ENCODE measurements around the gene ZNF554.
A peak's percentile ranks its signal among the peaks of the same experiment; 100 is the strongest.

ZNF554 gene

GRCh38 chr19:2819540-2820111, at the start of gene ZNF554:
TSS of gene ZNF554 (plus strand) at chr19:2819868. CDS start at chr19:2820072, 204 bp downstream.
- peak; percentile 96 for DNase-seq

GRCh38 chr19:2770055-2771013, 49.3 kb upstream of the ZNF554 start:
- DNase-seq, result no peak

GRCh38 chr19:2771786-2772674, 47.6 kb upstream of the ZNF554 start:
- no peak for DNase-seq

GRCh38 chr19:2774083-2774679, 45.5 kb upstream of the ZNF554 start:
- DNase-seq, result no peak

- DNase-seq, result peak; percentile 19
These were observed 44.6 kb upstream of the ZNF554 start for GRCh38 chr19:2774953-2775555.

- DNase-seq, result peak; percentile 70
These were observed 43.9 kb upstream of the ZNF554 start for GRCh38 chr19:2775556-2776430.

- no peak for DNase-seq
These were observed 41.5 kb upstream of the ZNF554 start for GRCh38 chr19:2777952-2778683.

- DNase-seq, result no peak
These were observed 40.4 kb upstream of the ZNF554 start for GRCh38 chr19:2779121-2779740.

GRCh38 chr19:2780284-2780683, 39.4 kb upstream of the ZNF554 start:
- no peak for DNase-seq

GRCh38 chr19:2782329-2782935, 37.2 kb upstream of the ZNF554 start:
- DNase-seq, result no peak

- peak; percentile 98 for DNase-seq
These were observed 36.5 kb upstream of the ZNF554 start, which contains the start of gene SGTA for GRCh38 chr19:2782936-2783780. TSS of gene SGTA (minus strand) at chr19:2783273. CDS start at chr19:2769068, 14,205 bp downstream.

- DNase-seq, result no peak
These were observed 35.9 kb upstream of the ZNF554 start for GRCh38 chr19:2783781-2784145.

GRCh38 chr19:2785244-2785997, 34.2 kb upstream of the ZNF554 start, which contains the start of gene THOP1:
TSS of gene THOP1 (plus strand) at chr19:2785503. CDS start at chr19:2785663, 160 bp downstream.
- DNase-seq, result peak; percentile 99

- no peak for DNase-seq
These were observed 32.6 kb upstream of the ZNF554 start for GRCh38 chr19:2787115-2787514.

- DNase-seq, result no peak
These were observed 31.4 kb upstream of the ZNF554 start for GRCh38 chr19:2788237-2788636.

GRCh38 chr19:2790194-2790556, 29.5 kb upstream of the ZNF554 start:
- DNase-seq, result no peak

- DNase-seq, result no peak
These were observed 29.0 kb upstream of the ZNF554 start for GRCh38 chr19:2790557-2791271.

All from CD4-positive, alpha-beta T cell treated with Interferon gamma for 1 hour (primary cell).